ENCODE data around the gene HECTD1.

HECTD1 gene

GRCh38 chr14:31181271-31181670 lies 26.3 kb downstream of the HECTD1 start:
- in situ Hi-C loops (cut with MboI; ENCODE audit: low pct_unique_long_range_greater_than_20kb, low sequenced_read_pairs, unreplicated experiment), result no loop called here
- TF ChIP-seq, protein P1, sequence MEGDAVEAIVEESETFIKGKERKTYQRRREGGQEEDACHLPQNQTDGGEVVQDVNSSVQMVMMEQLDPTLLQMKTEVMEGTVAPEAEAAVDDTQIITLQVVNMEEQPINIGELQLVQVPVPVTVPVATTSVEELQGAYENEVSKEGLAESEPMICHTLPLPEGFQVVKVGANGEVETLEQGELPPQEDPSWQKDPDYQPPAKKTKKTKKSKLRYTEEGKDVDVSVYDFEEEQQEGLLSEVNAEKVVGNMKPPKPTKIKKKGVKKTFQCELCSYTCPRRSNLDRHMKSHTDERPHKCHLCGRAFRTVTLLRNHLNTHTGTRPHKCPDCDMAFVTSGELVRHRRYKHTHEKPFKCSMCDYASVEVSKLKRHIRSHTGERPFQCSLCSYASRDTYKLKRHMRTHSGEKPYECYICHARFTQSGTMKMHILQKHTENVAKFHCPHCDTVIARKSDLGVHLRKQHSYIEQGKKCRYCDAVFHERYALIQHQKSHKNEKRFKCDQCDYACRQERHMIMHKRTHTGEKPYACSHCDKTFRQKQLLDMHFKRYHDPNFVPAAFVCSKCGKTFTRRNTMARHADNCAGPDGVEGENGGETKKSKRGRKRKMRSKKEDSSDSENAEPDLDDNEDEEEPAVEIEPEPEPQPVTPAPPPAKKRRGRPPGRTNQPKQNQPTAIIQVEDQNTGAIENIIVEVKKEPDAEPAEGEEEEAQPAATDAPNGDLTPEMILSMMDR (IDR thresholded peaks at IDR 0.05; ENCODE audit: extremely low read depth, insufficient read depth, missing control alignments), result no peak

GRCh38 chr14:31180299-31181051 lies 27.1 kb downstream of the HECTD1 start:
- in situ Hi-C loops (cut with MboI; ENCODE audit: low pct_unique_long_range_greater_than_20kb, low sequenced_read_pairs, unreplicated experiment), result no loop called here
- DNase-seq (ENCODE audit: low spot score), result no peak
- TF ChIP-seq, protein P1 (IDR thresholded peaks at IDR 0.05; ENCODE audit: extremely low read depth, insufficient read depth, missing control alignments), result no peak

More at GRCh38 chr14:31181271-31181670, 26.3 kb downstream of the HECTD1 start:
- no peak for DNase-seq (ENCODE audit: low spot score)

DNA sequence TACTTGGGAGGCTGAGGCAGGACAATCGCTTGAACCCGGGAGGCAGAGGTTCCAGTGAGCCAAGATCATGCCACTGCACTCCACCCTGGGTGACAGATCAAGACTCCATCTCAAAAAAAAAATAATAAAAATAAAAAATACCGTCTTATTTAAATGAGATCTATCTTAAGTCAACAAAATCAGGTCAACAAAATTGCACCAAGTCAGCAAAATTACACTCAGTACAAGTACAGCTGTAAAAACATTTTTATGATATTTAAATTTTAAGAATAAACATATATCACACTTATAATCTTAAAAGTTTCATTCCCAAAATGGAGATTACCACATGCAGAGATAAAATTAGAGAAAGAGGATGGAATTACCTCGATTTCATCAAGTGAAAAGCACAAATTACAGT lies 33.2 kb downstream of the HECTD1 start:
- in situ Hi-C loops (cut with MboI; ENCODE audit: low pct_unique_long_range_greater_than_20kb, low sequenced_read_pairs, unreplicated experiment), result no loop called here
- TF ChIP-seq, protein P1 (IDR thresholded peaks at IDR 0.05; ENCODE audit: extremely low read depth, insufficient read depth, missing control alignments), result no peak
- DNase-seq (ENCODE audit: low spot score), result no peak

DNA sequence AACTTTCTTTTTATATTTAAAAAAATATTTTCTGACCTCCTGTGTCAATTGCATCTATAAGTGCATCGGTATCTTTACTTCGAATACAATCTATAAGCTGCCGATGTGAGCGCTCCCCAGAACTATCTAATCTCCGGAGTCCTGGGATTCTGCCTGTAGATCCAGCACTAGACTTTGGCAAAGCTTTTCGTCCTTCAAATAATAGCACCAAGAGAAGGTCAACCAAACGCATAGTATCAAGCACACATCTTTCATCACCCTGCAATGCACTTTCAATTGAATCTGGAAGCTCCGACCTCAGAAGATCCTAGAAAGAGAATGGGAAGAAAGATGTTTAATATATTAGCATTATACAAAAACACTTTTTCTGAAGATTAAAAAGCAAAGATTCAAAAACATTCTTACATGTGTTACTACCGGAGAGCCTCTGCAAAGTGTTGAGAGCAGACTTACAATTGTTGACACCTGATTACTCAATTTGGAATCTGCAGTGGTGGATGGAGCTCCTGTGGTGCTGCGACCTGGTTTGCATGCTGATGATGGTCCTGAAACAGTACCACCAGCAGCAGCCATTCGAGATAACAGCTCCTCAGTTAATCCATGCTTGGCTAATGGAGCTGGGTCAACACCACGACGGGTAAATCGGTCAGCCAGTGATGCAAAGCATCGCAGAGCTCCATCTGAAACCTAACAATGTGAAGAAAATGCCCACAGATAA lies 34.3 kb downstream of the HECTD1 start:
- no peak for DNase-seq (ENCODE audit: low spot score)
- TF ChIP-seq, protein P1 (IDR thresholded peaks at IDR 0.05; ENCODE audit: extremely low read depth, insufficient read depth, missing control alignments), result no peak

DNA sequence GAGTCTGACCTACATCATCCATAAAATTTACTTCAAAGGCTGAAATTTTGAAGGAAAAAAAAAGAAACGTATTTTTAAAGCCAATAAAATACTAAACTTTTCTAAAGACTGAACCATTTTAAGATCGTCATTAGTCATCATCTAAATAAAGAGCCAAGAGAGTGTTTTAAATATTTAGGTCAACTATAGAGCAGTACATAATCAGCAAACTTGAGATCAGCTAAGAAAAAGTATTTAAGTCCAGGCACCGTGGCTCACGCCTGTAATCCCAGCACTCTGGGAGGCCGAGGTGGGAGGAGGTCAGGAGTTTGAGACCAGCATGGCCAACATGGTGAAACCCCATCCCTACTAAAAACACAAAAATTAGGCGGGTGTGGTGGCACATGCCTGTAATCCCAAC lies 35.5 kb downstream of the HECTD1 start:
- DNase-seq (ENCODE audit: low spot score), result no peak

More for the DNA sequence above, 34.3 kb downstream of the HECTD1 start:
- in situ Hi-C loops (cut with MboI; ENCODE audit: low pct_unique_long_range_greater_than_20kb, low sequenced_read_pairs, unreplicated experiment), result no loop called here

DNA sequence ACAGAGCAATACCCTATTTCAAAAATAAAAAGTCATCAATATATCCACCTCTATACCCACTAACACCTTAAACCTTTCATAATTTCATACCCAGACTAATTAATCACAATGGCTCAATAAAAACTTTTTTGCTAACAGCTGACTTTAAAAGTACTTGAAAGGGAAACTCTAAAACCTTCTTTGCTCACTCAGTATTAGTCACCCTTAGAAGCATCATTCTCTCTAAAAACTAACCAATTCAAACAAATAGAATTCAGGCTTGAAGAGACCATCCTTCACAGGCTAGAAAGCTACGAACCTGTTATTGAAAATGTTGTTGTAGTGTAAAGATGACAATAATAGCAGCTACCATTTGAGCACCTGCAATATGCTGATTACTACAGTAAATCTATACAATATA lies 37.2 kb downstream of the HECTD1 start:
- no peak for DNase-seq (ENCODE audit: low spot score)
- TF ChIP-seq, protein P1 (IDR thresholded peaks at IDR 0.05; ENCODE audit: extremely low read depth, insufficient read depth, missing control alignments), result no peak
- in situ Hi-C loops (cut with MboI; ENCODE audit: low pct_unique_long_range_greater_than_20kb, low sequenced_read_pairs, unreplicated experiment), result no loop called here

More for the DNA sequence above, 35.5 kb downstream of the HECTD1 start:
- in situ Hi-C loops (cut with MboI; ENCODE audit: low pct_unique_long_range_greater_than_20kb, low sequenced_read_pairs, unreplicated experiment), result no loop called here
- TF ChIP-seq, protein P1 (IDR thresholded peaks at IDR 0.05; ENCODE audit: extremely low read depth, insufficient read depth, missing control alignments), result no peak
